HG03575 (cell line): ENCODE measurements around the gene SLC5A10.

Experiments
- ATAC-seq: cut with Tn5 transposase; IDR thresholded peaks from one replicate; pipeline ENCODE4 v1.9.1; 2021; ENCODE audit not compliant: unreplicated experiment, insufficient number of reproducible peaks, low FRiP score; ENCODE audit errors: extremely low read depth

The SLC5A10 gene

GRCh38 chr17:18961634-18962493 lies 9.9 kb downstream of the SLC5A10 start:
- no peak for ATAC-seq

- ATAC-seq: no peak
Measured at GRCh38 chr17:18962494-18962815, 10.5 kb downstream of the SLC5A10 start.

- ATAC-seq: no peak
Measured at GRCh38 chr17:18963126-18964017, 11.4 kb downstream of the SLC5A10 start.

DNA sequence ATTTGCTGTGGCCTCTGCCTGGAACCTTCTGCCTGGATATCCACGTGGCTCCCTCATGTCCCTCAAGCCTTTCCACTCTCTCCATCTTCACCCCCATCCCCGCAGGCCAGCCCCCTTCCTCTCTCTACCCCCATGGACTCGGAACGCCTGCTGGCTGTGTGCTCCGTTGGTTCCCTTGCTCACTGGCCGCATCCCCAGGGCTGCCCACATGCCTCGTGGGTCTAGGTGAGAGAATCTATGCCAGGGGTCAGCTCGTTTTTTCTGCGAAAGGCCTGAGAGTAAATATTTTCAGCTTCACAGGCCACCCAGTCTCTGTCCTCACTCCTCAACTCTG lies 12.0 kb downstream of the SLC5A10 start:
- no peak for ATAC-seq

DNA sequence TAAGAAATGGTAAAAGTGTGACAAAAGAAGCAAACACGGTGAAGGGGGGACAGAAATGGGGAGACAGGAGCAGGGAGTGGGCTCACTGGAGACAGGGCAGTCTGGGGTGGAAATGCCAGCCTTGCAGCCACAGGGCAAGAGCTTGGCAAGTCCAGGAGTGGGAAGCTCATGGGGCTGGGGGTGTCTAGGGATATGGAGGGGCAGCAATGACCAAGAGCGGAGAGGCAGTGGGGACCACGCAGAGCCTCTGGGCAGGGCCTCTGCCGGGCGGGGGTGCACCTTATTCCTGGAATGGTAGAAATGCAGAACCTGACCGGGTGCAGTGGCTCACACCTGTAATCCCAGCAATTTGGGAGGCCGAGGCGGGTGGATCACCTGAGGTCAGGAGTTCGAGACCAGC lies 12.6 kb downstream of the SLC5A10 start:
- no peak for ATAC-seq

- no peak for ATAC-seq
Measured at GRCh38 chr17:18965530-18966236, 13.7 kb downstream of the SLC5A10 start.

DNA sequence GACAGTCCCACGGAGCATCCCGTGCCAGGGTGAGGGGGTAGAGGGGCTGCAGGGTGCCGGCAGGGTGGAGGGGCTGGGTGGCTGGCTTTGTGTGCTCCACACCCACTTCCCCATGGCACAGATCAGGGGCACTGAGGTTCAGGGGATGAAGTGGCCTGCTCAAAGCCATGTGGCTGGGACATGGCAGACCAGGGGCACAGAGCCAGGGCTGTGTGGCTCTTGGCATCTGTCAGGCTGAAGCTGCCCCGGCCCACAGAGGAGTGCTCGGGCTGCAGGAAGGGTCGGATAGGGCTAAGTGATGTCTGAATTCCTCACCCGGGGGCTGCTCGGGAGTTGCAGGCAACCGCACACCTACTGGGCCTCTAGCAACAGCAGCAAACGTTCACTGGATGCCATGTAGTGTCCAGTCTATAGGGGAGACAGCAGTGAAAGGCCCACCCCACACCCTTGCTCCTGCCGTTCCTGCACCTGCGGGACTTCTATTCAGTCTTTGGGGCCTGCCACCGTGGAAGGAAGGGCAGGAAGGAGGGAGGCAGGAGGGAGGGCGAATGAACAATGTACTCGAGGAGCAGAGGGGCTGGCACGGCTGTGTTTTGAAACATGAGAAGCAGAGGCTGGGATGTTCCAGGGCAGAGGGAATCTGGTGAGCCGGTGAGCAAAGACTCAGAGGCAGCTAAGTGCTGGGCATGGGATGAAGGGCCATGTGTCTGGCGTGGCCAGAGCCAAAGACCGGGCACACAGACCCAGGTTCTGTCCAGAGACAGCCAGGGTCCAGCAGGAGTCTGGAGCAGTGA lies 15.1 kb downstream of the SLC5A10 start:
- ATAC-seq: no peak

GRCh38 chr17:18967916-18968315 lies 16.0 kb downstream of the SLC5A10 start:
- no peak for ATAC-seq

DNA sequence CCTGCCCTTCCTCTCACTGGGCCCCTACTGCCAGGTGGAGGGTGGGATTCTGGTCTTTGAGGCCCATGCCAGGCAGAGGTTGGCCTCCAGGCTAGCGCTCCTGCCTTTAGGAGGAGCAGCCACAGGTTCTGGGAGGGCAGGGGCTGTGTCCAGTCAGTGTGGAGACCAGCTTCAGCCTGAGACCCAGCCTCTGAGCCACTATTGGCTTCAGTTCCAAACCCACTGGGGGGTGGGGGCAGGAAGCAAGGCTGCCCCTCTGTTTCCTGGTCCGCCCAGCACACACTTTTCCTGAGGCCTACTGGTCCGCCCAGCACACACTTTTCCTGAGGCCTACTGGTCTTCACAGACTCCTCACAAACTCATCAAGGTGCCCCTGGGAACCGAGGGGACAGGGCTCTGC lies 16.4 kb downstream of the SLC5A10 start:
- ATAC-seq: no peak

- ATAC-seq: no peak
Measured at GRCh38 chr17:18968945-18969887, 17.3 kb downstream of the SLC5A10 start.

- ATAC-seq: no peak
Measured at GRCh38 chr17:18970582-18971480, 18.9 kb downstream of the SLC5A10 start.

DNA sequence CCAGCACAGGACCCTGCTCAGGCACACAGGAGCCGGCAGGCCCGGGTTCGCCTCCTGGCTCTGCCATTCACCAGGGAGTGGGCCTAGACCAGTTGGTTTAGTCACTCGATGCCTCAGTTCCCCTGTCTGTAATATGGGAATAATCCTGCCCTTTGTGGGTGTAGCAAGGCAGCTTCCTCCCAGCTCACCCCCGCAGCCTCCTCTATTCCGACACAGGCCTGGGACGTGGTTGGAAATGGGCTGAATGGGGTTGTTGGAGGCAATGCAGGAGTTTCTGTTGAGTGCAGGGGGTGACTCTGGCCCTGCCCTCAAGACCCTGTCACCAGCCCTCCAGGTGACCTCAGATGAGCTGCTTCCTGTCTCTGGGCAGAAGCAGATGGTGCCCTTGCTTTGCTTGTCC lies 19.8 kb downstream of the SLC5A10 start:
- ATAC-seq: no peak

GRCh38 chr17:18974407-18975149 lies 22.6 kb downstream of the SLC5A10 start:
- no peak for ATAC-seq

DNA sequence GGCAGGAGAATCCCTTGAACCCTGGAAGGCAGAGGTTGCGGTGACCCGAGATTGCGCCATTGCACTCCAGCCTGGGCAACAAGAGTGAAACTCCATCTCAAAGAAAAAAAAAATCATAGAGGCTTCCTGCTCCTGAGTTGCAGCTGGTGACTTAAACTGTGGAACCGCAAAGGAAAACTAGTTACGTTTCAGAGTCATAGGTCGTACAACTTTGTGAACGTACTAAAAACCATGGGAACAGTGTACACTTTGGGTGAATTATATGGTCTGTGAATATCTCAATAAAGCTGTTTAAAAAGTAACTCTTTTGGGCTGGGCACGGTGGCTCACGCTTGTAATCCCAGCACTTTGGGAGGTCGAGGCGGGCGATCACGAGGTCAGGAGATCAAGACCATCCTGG lies 23.6 kb downstream of the SLC5A10 start:
- ATAC-seq: no peak

GRCh38 chr17:18976201-18976600 lies 24.2 kb downstream of the SLC5A10 start:
- no peak for ATAC-seq

GRCh38 chr17:18977021-18977420 lies 25.1 kb downstream of the SLC5A10 start:
- no peak for ATAC-seq
